Gastroesophageal sphincter (tissue), 4 donors: ENCODE data around the gene FBXO38. TPM values are rescaled to one million over a fixed set of nuclear protein-coding genes. Genes with fewer than 3 reads are reported as not detected.

Experiments
- ATAC-seq: fragments of 150-250 bp; one replicate; pipeline ENCODE4 v1.9.1; 2016; ENCODE audit warnings: mild to moderate bottlenecking, moderate library complexity
- H3K27ac ChIP-seq, 4 donors: fragments of 200-600 bp; sonication (generic) in 3 of 4; 1 replicate in 3 of 4; 2 replicates in 1 of 4; pipeline ENCODE4 v1.5.1; 2016 to 2019
- H3K27me3 ChIP-seq: fragments of 200-600 bp; sonication (generic); one replicate; pipeline ENCODE4 v1.5.1; 2019
- H3K36me3 ChIP-seq, 2 donors: fragments of 200-600 bp; sonication (generic); one replicate each; pipeline ENCODE4 v1.5.1; 2019; ENCODE audit warnings: control low read depth in 1 of 2
- H3K4me1 ChIP-seq, 3 donors: fragments of 200-600 bp; sonication (generic); 1 replicate in 2 of 3; 2 replicates in 1 of 3; pipeline ENCODE4 v1.5.1; 2016 to 2019; ENCODE audit warnings: control low read depth in 2 of 3
- H3K4me3 ChIP-seq, 2 donors: fragments of 200-600 bp; sonication (generic); one replicate each; pipeline ENCODE4 v1.5.1; 2019; ENCODE audit warnings: mild to moderate bottlenecking in 1 of 2, moderate library complexity in 1 of 2
- H3K9me3 ChIP-seq, 3 donors: fragments of 200-600 bp; sonication (generic); one replicate each; pipeline ENCODE4 v1.5.1; 2017 to 2019; ENCODE audit warnings: control low read depth in 2 of 3
- CTCF ChIP-seq, 4 experiments: fragments of 200-600 bp in 2 of 4; fragments of 450-650 bp in 2 of 4; sonication (generic) in 1 of 4; IDR thresholded peaks; one replicate each; pipeline ENCODE4 v1.5.1; 2017 to 2019; ENCODE audit warnings: antibody characterized with exemption in 4 of 4, mild to moderate bottlenecking in 2 of 4, moderate library complexity in 2 of 4
- EP300 ChIP-seq: sonication (generic); formaldehyde crosslinking; IDR thresholded peaks from one replicate; pipeline ENCODE4 v1.6.1; 2017; ENCODE audit warnings: antibody characterized with exemption, mild to moderate bottlenecking
- POLR2A ChIP-seq, 2 donors: fragments of 450-650 bp; IDR thresholded peaks; one replicate each; pipeline ENCODE4 v1.6.1; 2017; ENCODE audit warnings: antibody characterized with exemption in 2 of 2, mild to moderate bottlenecking in 2 of 2, moderate library complexity in 1 of 2
- POLR2AphosphoS5 ChIP-seq: sonication (generic); formaldehyde crosslinking; IDR thresholded peaks from one replicate; pipeline ENCODE4 v1.6.1; 2017; ENCODE audit warnings: antibody characterized with exemption
- WGBS, 2 donors: methylation state at CpG; one replicate each; pipeline ENCODE4 v1.1.5; 2018; ENCODE audit warnings: low coverage in 1 of 2; 5-methylcytosine and 5-hydroxymethylcytosine counted together
- total RNA-seq, 4 donors: library from RNA; depleted of rRNA; stranded (reverse); fragments of >200 nt; gene quantifications; one replicate each; pipeline ENCODE4 v1.1.0, GENCODE V29; 2016

The FBXO38 gene
- 10 to 100 TPM; 29.6 to 80.2 (median 40.7) TPM for total RNA-seq

GRCh38 chr5:148383564-148384379, at the start of gene FBXO38:
Gene FBXO38, plus strand, starts transcription at chr5:148383958. Its CDS starts 10,819 bp downstream, at chr5:148394777.
- no peaks in the 10 kb centered on the region for H3K27me3 ChIP-seq
- peak; percentile 99 for ATAC-seq
- peak within 1 kb of the TSS; percentile 41 to 93 (median 90) for H3K27ac ChIP-seq
- TF ChIP-seq EP300 (no peak), POLR2AphosphoS5 (peak; percentile 98), POLR2A (IDR thresholded peaks at IDR 0.05) (peak; percentile 52 to 74)
- peaks cover 11 to 42% (median 12%) of the 10 kb centered on the region in 3 donors for H3K4me1 ChIP-seq
- H3K4me3 ChIP-seq: peak within 1 kb of the TSS; percentile 53 to 87
- H3K36me3 ChIP-seq: peaks cover 0 to 4% of the 10 kb centered on the region in 2 donors
- WGBS, 2 donors: 0% methylated on average over 4 of the region's 45 CpGs
- no peaks in the 10 kb centered on the region for H3K9me3 ChIP-seq

- no peak for TF ChIP-seq POLR2AphosphoS5
- TF ChIP-seq EP300: no peak
- TF ChIP-seq POLR2A (IDR thresholded peaks at IDR 0.05): no peak
- TF ChIP-seq CTCF (IDR thresholded peaks at IDR 0.05): no peak
- Histone ChIP-seq H3K27ac (no peak within 1 kb of the TSS), H3K27me3 (no peaks in the 10 kb centered on the region), H3K4me1 (no peaks in the 10 kb centered on the region), H3K9me3 (no peaks in the 10 kb centered on the region), H3K36me3 (no peaks in the 10 kb centered on the region), H3K4me3 (no peak within 1 kb of the TSS)
- no peak for ATAC-seq
- WGBS, 2 donors: 96 to 100% methylated on average over 3 of the region's 3 CpGs
Observed at GRCh38 chr5:148335259-148335658, 48.5 kb upstream of the FBXO38 start, which contains the start of gene SPINK9. Gene SPINK9, plus strand, starts transcription at chr5:148335559. Its CDS starts 55 bp downstream, at chr5:148335614.

- no peak overlapping the region for H3K4me3 ChIP-seq
- no peaks in the 10 kb centered on the region for H3K4me1 ChIP-seq
- 82 to 87% methylated on average over 3 of the region's 3 CpGs for WGBS, 2 donors
- H3K36me3 ChIP-seq: no peaks in the 10 kb centered on the region
- TF ChIP-seq POLR2A (IDR thresholded peaks at IDR 0.05) (no peak), EP300 (no peak), CTCF (IDR thresholded peaks at IDR 0.05) (no peak), POLR2AphosphoS5 (no peak)
- no peak for ATAC-seq
- no peaks in the 10 kb centered on the region for H3K27me3 ChIP-seq
- no peak overlapping the region for H3K27ac ChIP-seq
- H3K9me3 ChIP-seq: no peaks in the 10 kb centered on the region
Observed at GRCh38 chr5:148336704-148337435, 46.9 kb upstream of the FBXO38 start.

GRCh38 chr5:148342371-148343045, 41.2 kb upstream of the FBXO38 start:
- Histone ChIP-seq H3K27me3 (no peaks in the 10 kb centered on the region), H3K4me3 (no peak overlapping the region), H3K36me3 (no peaks in the 10 kb centered on the region), H3K9me3 (no peaks in the 10 kb centered on the region), H3K4me1 (no peaks in the 10 kb centered on the region), H3K27ac (no peak overlapping the region)
- 93 to 100% methylated on average over 2 of the region's 2 CpGs for WGBS, 2 donors
- no peak for ATAC-seq
- TF ChIP-seq POLR2AphosphoS5 (no peak), CTCF (IDR thresholded peaks at IDR 0.05) (no peak), EP300 (no peak), POLR2A (IDR thresholded peaks at IDR 0.05) (no peak)

- no peaks in the 10 kb centered on the region for H3K9me3 ChIP-seq
- TF ChIP-seq EP300: no peak
- TF ChIP-seq CTCF (IDR thresholded peaks at IDR 0.05): no peak
- TF ChIP-seq POLR2A (IDR thresholded peaks at IDR 0.05): no peak
- no peak for TF ChIP-seq POLR2AphosphoS5
- H3K4me1 ChIP-seq: no peaks in the 10 kb centered on the region
- no peaks in the 10 kb centered on the region for H3K27me3 ChIP-seq
- no peak for ATAC-seq
- H3K36me3 ChIP-seq: no peaks in the 10 kb centered on the region
- H3K4me3 ChIP-seq: no peak overlapping the region
- WGBS, 2 donors: 57% methylated on average over 2 of the region's 2 CpGs; no CpG with 5 or more reads in 1 of the 2 donors
- H3K27ac ChIP-seq: no peak overlapping the region
Observed at GRCh38 chr5:148343046-148343407, 40.7 kb upstream of the FBXO38 start.
